Uterus (tissue), 4 donors: Measurements from ENCODE around the gene SLC2A13. TPM values are rescaled to one million over a fixed set of nuclear protein-coding genes. Genes with fewer than 3 reads are reported as not detected.

Experiments used
- DNase-seq, 2 donors: peaks; one replicate each; pipeline ENCODE4 v3.0.0-alpha.2; 2019 to 2020
- H3K27ac ChIP-seq, 2 donors: fragments of 200-600 bp; sonication (generic); 1 replicate in 1 of 2; 2 replicates in 1 of 2; pipeline ENCODE4 v1.5.1; 2016 to 2018
- H3K27me3 ChIP-seq, 2 donors: fragments of 200-600 bp; sonication (generic); one replicate each; pipeline ENCODE4 v1.5.1; 2018 to 2019; ENCODE audit warnings: control low read depth in 1 of 2
- H3K36me3 ChIP-seq, 2 donors: fragments of 200-600 bp; sonication (generic); one replicate each; pipeline ENCODE4 v1.5.1; 2019; ENCODE audit warnings: control low read depth in 1 of 2
- H3K4me1 ChIP-seq, 2 donors: fragments of 200-600 bp; sonication (generic); one replicate each; pipeline ENCODE4 v1.5.1; 2018 to 2019; ENCODE audit warnings: control low read depth in 1 of 2
- H3K4me3 ChIP-seq, 2 donors: fragments of 200-600 bp; sonication (generic); 1 replicate in 1 of 2; 2 replicates in 1 of 2; pipeline ENCODE4 v1.5.1; 2018 to 2019; ENCODE audit warnings: mild to moderate bottlenecking in 1 of 2
- H3K9me3 ChIP-seq, 2 donors: fragments of 200-600 bp; sonication (generic); one replicate each; pipeline ENCODE4 v1.5.1; 2019; ENCODE audit warnings: control low read depth in 1 of 2
- POLR2A ChIP-seq, 2 donors: fragments of 450-650 bp; IDR thresholded peaks; one replicate each; pipeline ENCODE4 v1.6.1; 2016; ENCODE audit warnings: antibody characterized with exemption in 2 of 2, mild to moderate bottlenecking in 1 of 2, moderate library complexity in 1 of 2
- intact Hi-C: fragments of 100-400 bp; cut with DNase I; formaldehyde crosslinking; loops from one replicate; pipeline ENCODE4 v1.15.1; 2023; ENCODE audit warnings: low total_unique reads
- total RNA-seq, 4 donors: library from RNA; depleted of rRNA in 3 of 4; stranded (reverse); fragments of >200 nt in 3 of 4; gene quantifications; one replicate each; pipeline versions ENCODE4 v1.1.0 to v1.2.4, GENCODE V29; 2014 to 2023
- TF ChIP-seq, protein P1 (sequence below), 4 experiments: fragments of 200-600 bp in 2 of 4; fragments of 450-650 bp in 2 of 4; sonication (generic) in 2 of 4; IDR thresholded peaks; one replicate each; pipeline ENCODE4 v1.5.1; 2016 to 2019; ENCODE audit warnings: antibody characterized with exemption in 4 of 4, mild to moderate bottlenecking in 2 of 4, moderate library complexity in 1 of 4
- donor health status: DM: yes; HTN: yes; CAD: no.

The SLC2A13 gene
- total RNA-seq, 4 donors from 2014 or later: 12.8 to 31.7 (median 15.3) TPM

GRCh38 chr12:39846971-39847650, 258.8 kb downstream of the SLC2A13 start:
- H3K9me3 ChIP-seq: no peaks in the 10 kb centered on the region
- H3K36me3 ChIP-seq: no peaks in the 10 kb centered on the region
- no peak overlapping the region for H3K27ac ChIP-seq
- intact Hi-C loops: no loop called here
- no peaks in the 10 kb centered on the region for H3K27me3 ChIP-seq
- DNase-seq: no peak
- TF ChIP-seq POLR2A (IDR thresholded peaks at IDR 0.05): no peak
- TF ChIP-seq, protein P1, sequence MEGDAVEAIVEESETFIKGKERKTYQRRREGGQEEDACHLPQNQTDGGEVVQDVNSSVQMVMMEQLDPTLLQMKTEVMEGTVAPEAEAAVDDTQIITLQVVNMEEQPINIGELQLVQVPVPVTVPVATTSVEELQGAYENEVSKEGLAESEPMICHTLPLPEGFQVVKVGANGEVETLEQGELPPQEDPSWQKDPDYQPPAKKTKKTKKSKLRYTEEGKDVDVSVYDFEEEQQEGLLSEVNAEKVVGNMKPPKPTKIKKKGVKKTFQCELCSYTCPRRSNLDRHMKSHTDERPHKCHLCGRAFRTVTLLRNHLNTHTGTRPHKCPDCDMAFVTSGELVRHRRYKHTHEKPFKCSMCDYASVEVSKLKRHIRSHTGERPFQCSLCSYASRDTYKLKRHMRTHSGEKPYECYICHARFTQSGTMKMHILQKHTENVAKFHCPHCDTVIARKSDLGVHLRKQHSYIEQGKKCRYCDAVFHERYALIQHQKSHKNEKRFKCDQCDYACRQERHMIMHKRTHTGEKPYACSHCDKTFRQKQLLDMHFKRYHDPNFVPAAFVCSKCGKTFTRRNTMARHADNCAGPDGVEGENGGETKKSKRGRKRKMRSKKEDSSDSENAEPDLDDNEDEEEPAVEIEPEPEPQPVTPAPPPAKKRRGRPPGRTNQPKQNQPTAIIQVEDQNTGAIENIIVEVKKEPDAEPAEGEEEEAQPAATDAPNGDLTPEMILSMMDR (IDR thresholded peaks at IDR 0.05): no peak
- H3K4me3 ChIP-seq: no peak overlapping the region
- no peaks in the 10 kb centered on the region for H3K4me1 ChIP-seq

GRCh38 chr12:39846304-39846703, 259.6 kb downstream of the SLC2A13 start:
- no peaks in the 10 kb centered on the region for H3K27me3 ChIP-seq
- H3K4me1 ChIP-seq: no peaks in the 10 kb centered on the region
- H3K9me3 ChIP-seq: no peaks in the 10 kb centered on the region
- H3K27ac ChIP-seq: no peak overlapping the region
- DNase-seq: no peak
- TF ChIP-seq, protein P1 (IDR thresholded peaks at IDR 0.05): no peak
- no peak for TF ChIP-seq POLR2A (IDR thresholded peaks at IDR 0.05)
- intact Hi-C loops: no loop called here
- no peaks in the 10 kb centered on the region for H3K36me3 ChIP-seq
- H3K4me3 ChIP-seq: no peak overlapping the region

GRCh38 chr12:39840422-39840821, 265.5 kb downstream of the SLC2A13 start:
- H3K27me3 ChIP-seq: no peaks in the 10 kb centered on the region
- H3K4me1 ChIP-seq: no peaks in the 10 kb centered on the region
- DNase-seq: no peak
- TF ChIP-seq POLR2A (IDR thresholded peaks at IDR 0.05): no peak
- TF ChIP-seq, protein P1 (IDR thresholded peaks at IDR 0.05): no peak
- H3K9me3 ChIP-seq: no peaks in the 10 kb centered on the region
- no peaks in the 10 kb centered on the region for H3K36me3 ChIP-seq
- H3K27ac ChIP-seq: no peak overlapping the region
- H3K4me3 ChIP-seq: no peak overlapping the region
- intact Hi-C loops: no loop called here

- Histone ChIP-seq H3K9me3 (no peaks in the 10 kb centered on the region), H3K4me1 (no peaks in the 10 kb centered on the region), H3K27ac (no peak overlapping the region), H3K36me3 (no peaks in the 10 kb centered on the region), H3K4me3 (no peak overlapping the region), H3K27me3 (no peaks in the 10 kb centered on the region)
- no peak for DNase-seq
- TF ChIP-seq, protein P1 (IDR thresholded peaks at IDR 0.05): no peak
- TF ChIP-seq POLR2A (IDR thresholded peaks at IDR 0.05): no peak
- intact Hi-C loops: no loop called here
These were observed 266.8 kb downstream of the SLC2A13 start for GRCh38 chr12:39839072-39839471.

- Histone ChIP-seq H3K9me3 (no peaks in the 10 kb centered on the region), H3K27me3 (no peaks in the 10 kb centered on the region), H3K36me3 (no peaks in the 10 kb centered on the region), H3K4me1 (no peaks in the 10 kb centered on the region), H3K4me3 (no peak overlapping the region), H3K27ac (no peak overlapping the region)
- TF ChIP-seq, protein P1 (IDR thresholded peaks at IDR 0.05): no peak
- no peak for TF ChIP-seq POLR2A (IDR thresholded peaks at IDR 0.05)
- DNase-seq: no peak
- intact Hi-C loops: no loop called here
These were observed 270.1 kb downstream of the SLC2A13 start for GRCh38 chr12:39835517-39836489.
